Mammary microvascular endothelial cell (primary cell): ENCODE results near the gene TRABD. TPM values are rescaled to one million over a fixed set of nuclear protein-coding genes. Genes with fewer than 3 reads are reported as not detected.

Experiments used
- total RNA-seq: library from RNA; depleted of rRNA; stranded (reverse); fragments of >200 nt; gene quantifications from 2 replicates; pipeline ENCODE4 v1.2.3, GENCODE V29; 2015

Gene TRABD
- 38.4 and 42.3 TPM in 2 replicates for total RNA-seq

GRCh38 chr22:50185375-50186087 lies at the start of gene TRABD:
Gene TRABD, plus strand, starts transcription at chr22:50185913. Its CDS starts 7,148 bp downstream, at chr22:50193061.

GRCh38 chr22:50170453-50171318 lies 15.0 kb upstream of the TRABD start, which contains the start of gene PANX2:
Gene PANX2, plus strand, starts transcription at chr22:50170731. Its CDS starts 0 bp downstream, at chr22:50170731.

GRCh38 chr22:50200461-50201190 lies 14.9 kb downstream of the TRABD start, which contains the start of gene SELENOO:
Gene SELENOO, plus strand, starts transcription at chr22:50201011. Its CDS starts 26 bp downstream, at chr22:50201037.

GRCh38 chr22:50244420-50245213 lies 58.9 kb downstream of the TRABD start, which contains the start of gene TUBGCP6:
Gene TUBGCP6, minus strand, starts transcription at chr22:50245023. Its CDS starts 564 bp downstream, at chr22:50244459.

Other genes starting within 250 kb of the TRABD start
- 118 and 122 TPM in 2 replicates for gene PIM3, start 225.1 kb upstream of the TRABD start, total RNA-seq
- under 0.01 TPM in 1 of 2 replicates, not detected in the other for gene IL17REL, start 173.1 kb upstream of the TRABD start, total RNA-seq
- not detected in 2 replicates for gene TTLL8, start 127.6 kb upstream of the TRABD start, total RNA-seq
- gene MLC1, start 100.5 kb upstream of the TRABD start, total RNA-seq = not detected in 2 replicates
- gene MOV10L1, start 95.9 kb upstream of the TRABD start, total RNA-seq = 5.2 and 6.7 TPM in 2 replicates
- 0.39 and 0.87 TPM in 2 replicates for gene PANX2, start 15.2 kb upstream of the TRABD start, total RNA-seq
- gene SELENOO, start 15.1 kb downstream of the TRABD start, total RNA-seq = 20.2 and 20.3 TPM in 2 replicates
- gene TUBGCP6, start 59.1 kb downstream of the TRABD start, total RNA-seq = 19.9 and 21.1 TPM in 2 replicates
- gene HDAC10, start 65.4 kb downstream of the TRABD start, total RNA-seq = 18.3 and 31.2 TPM in 2 replicates
- gene MAPK12, start 75.8 kb downstream of the TRABD start, total RNA-seq = 53.5 and 56.0 TPM in 2 replicates
- 28.7 and 36.6 TPM in 2 replicates for gene MAPK11, start 84.5 kb downstream of the TRABD start, total RNA-seq
- 68.6 and 71.5 TPM in 2 replicates for gene PLXNB2, start 121.7 kb downstream of the TRABD start, total RNA-seq
- gene DENND6B, start 141.1 kb downstream of the TRABD start, total RNA-seq = 3.0 and 3.4 TPM in 2 replicates
- 39.8 and 41.1 TPM in 2 replicates for gene PPP6R2, start 157.4 kb downstream of the TRABD start, total RNA-seq